HG02970 (cell line): Measurements from ENCODE around the gene C1RL.
"Not testable (repeated sequence)": the region's sequence is repeated elsewhere in the genome, so short reads cannot be mapped to it uniquely, and the experiment has no call there.

Source experiments
- ATAC-seq: cut with Tn5 transposase; IDR thresholded peaks from one replicate; pipeline ENCODE4 v1.9.1; 2021; ENCODE audit warnings: mild to moderate bottlenecking, moderate library complexity, moderate number of reproducible peaks; ENCODE audit not compliant: unreplicated experiment, low FRiP score

The C1RL gene

GRCh38 chr12:7068994-7069346 is 40.0 kb downstream of the C1RL start:
- ATAC-seq = no peak

DNA sequence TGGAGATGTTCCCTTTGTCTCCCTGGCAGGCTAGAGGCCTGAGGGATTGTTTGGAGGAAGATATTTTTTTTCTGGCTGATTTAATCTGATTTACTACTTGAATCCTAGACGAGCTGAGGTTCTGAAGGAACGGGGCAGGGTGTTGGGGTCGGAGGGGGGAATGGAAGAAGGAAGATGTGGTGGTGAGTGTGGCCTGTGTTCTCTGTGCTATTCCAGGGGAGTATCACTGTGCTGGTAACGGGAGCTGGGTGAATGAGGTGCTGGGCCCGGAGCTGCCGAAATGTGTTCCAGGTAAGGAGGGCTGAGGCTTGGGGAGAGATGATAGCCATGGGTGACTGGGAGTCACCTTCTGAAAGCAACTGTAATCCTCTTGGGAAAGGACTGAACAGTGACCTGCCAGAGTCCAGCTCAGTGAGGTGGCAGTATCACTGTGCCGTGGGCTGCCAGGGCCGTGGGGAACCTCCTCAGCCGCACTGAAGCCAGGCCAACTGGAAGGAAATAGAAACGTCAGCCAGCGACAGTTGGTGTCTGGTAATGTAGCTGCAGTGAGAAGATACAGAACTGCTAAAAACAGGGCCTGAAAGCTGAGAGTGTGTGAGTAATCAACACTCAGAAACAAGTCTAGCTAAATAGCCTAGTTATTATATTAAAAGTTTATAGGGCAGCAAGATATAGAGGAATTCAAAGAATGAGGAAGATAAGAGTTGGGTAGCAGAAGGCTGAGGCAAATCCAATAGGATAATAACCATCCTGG is 40.6 kb downstream of the C1RL start:
- no peak for ATAC-seq

- ATAC-seq = no peak
Measured at GRCh38 chr12:7067096-7067495, 41.9 kb downstream of the C1RL start.

- no peak for ATAC-seq
Measured at GRCh38 chr12:7066596-7066995, 42.4 kb downstream of the C1RL start.

- ATAC-seq = no peak
Measured at GRCh38 chr12:7065073-7065623, 43.9 kb downstream of the C1RL start.

DNA sequence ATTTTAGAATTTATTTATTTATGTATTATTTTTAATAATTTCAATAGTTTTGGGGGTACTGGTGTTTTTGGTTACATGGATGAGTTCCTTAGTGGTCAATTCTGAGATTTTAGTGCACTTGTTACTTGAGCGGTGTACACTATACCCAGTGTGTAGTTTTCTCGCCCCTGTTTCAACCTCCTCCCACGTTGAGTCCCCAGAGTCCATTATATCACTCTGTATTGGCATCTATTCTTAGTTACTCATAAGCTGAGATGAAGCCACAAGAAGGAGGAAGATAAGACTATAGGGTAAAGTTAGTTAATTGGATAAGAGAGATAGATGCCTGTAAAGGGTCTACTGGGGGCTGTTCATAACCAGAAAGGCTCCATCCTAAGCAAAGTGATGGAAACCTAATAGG is 44.5 kb downstream of the C1RL start:
- ATAC-seq = no peak

- ATAC-seq = no peak
Measured at GRCh38 chr12:7061596-7061995, 47.4 kb downstream of the C1RL start.

GRCh38 chr12:7061138-7061537 is 47.9 kb downstream of the C1RL start:
- no peak for ATAC-seq

GRCh38 chr12:7060353-7060954 is 48.6 kb downstream of the C1RL start, which contains the start of gene C1S:
Gene C1S (plus strand): TSS chr12:7060718. CDS start chr12:7061913, 1,195 bp downstream.
- no peak for ATAC-seq

GRCh38 chr12:7059780-7060179 is 49.2 kb downstream of the C1RL start:
- no peak for ATAC-seq

- ATAC-seq = no peak
Measured at GRCh38 chr12:7058850-7059395, 50.1 kb downstream of the C1RL start.

GRCh38 chr12:7058163-7058845 is 50.7 kb downstream of the C1RL start:
- no peak for ATAC-seq

DNA sequence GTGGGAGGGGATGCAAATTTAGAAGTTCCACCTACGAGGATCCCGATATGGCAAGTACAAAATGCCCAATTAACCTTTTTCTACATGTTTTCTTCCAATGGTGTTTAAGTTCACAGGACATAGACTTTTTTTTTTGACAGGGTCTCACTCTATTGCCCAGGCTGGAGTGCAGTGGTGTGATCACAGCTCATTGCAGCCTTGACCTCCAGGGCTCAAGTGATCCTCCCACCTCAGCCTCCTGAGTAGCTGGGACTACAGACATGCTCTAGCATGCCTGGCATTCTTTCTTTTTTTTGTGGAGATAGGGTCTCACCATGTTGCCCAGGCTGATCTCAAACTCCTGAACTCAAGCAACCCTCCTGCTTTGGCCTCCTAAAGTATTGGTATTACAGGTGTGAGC is 53.3 kb downstream of the C1RL start:
- not testable (repeated sequence) for ATAC-seq

DNA sequence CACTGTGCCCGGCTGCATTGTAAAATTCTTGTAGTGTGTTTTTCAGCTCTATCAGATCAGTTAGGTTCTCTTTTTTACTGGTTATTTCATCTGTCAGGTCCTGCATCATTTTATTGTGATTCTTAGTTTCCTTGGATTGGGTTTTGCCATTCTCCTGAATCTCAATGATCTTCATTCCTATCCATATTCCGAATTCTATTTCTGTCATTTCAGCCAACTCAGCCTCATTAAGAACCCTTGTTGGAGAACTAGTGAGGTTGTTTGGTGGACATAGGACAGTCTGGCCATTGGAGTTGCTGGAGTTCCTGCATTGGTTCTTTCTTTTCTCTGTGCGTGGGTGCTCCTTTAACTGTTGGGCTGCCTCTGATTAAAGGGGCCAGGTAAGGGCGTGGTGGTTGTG is 54.1 kb downstream of the C1RL start:
- no peak for ATAC-seq

DNA sequence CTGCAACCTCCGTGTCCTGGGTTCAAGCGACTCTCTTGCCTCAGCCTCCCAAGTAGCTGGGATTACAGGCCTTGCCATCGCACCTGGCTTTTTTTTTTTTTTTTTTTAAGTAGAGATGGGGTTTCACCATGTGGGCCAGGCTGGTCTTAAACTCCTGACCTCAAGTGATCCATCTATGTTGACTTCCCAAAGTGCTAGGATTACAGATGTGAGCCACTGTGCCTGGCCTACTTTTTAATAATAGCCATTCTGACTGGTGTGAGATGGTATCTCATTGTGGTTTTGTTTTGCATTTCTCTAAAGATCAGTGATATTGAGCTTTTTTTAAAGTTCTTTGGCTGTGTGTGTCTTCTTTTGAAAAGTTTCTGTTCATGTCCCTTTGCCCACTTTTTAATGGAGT is 59.0 kb downstream of the C1RL start:
- not testable (repeated sequence) for ATAC-seq

GRCh38 chr12:7049445-7049951 is 59.5 kb downstream of the C1RL start:
- ATAC-seq = not testable (repeated sequence)

GRCh38 chr12:7047306-7047705 is 61.7 kb downstream of the C1RL start:
- ATAC-seq = no peak

- no peak for ATAC-seq
Measured at GRCh38 chr12:7046383-7047105, 62.5 kb downstream of the C1RL start.

- ATAC-seq = no peak
Measured at GRCh38 chr12:7045913-7046312, 63.1 kb downstream of the C1RL start.
